Measurements from ENCODE around the gene EP300.

EP300 gene

DNA sequence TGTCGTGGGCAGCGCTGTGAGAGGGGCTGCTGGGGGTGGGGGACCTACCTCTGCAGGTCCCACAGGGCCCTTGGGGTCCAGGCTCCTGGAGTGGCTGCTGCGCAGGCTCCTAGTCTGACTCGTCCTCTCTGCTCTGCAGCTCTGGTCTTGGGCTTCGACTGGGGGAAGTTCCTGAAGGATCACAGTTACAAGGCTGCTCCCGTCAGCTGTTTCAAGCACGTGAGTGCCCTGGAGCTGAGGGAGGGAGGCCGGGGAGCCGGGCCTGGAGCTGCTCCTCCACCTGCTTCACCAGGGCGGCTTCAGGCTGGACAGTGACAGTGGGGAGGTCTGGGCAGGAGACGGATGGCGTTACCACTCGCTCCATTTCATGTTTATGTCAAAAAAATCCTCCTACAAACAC, 124.6 kb downstream of the EP300 start:
- DNase-seq: no peak

- no peak for DNase-seq
These were observed 125.3 kb downstream of the EP300 start for GRCh38 chr22:41217553-41218157.

DNA sequence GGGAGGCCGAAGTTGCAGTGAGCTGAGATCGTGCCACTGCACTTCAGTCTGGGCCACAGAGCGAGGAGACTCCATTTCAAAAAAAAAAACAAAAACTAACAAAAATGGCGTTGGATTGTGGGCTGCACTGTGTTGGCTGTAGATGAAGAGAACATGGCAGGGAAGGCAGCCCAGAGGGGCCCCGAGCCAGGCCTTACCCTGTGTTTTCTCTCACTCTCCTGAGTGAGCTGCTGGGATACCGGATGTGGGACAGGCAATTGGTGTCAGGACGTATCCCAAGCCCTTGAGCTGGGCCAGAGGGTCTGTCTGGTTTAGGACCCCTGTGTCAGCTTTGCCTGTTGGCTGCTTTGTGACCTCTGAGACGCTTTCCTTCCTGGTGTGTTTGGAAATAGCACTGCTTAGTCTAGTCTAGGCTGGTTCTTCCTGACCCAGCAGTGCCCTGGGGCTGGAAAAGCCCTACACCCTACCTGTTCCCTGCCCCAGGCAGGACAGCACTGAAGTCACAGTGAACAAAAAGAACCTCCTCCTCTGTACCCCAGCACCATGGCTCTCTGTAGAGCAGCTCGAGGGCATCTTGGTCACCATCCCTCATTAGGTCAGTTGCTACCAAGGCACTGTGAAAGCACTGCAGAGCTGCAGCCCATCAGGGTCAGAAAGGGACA, 130.6 kb downstream of the EP300 start:
- DNase-seq: no peak

GRCh38 chr22:41223535-41223934, 131.1 kb downstream of the EP300 start:
- no peak for DNase-seq

GRCh38 chr22:41226723-41227655, 134.6 kb downstream of the EP300 start:
- no peak for DNase-seq

- DNase-seq: no peak
These were observed 136.8 kb downstream of the EP300 start for GRCh38 chr22:41229215-41229614.
